SK-N-SH treated with all-trans-retinoic acid at 6 μM for 48 hours (cell line): ENCODE measurements around the gene PITRM1.

Experiments used
- ATAC-seq: fragments of 200-7000 bp; cut with Tn5 transposase; 3 replicates; pipeline ENCODE4 v1.9.1; 2020; ENCODE audit warnings: mild to moderate bottlenecking, moderate library complexity
- ARNTL ChIP-seq: fragments of 450-650 bp; formaldehyde crosslinking; IDR thresholded peaks from 2 replicates; pipeline ENCODE4 v1.5.0; 2020; ENCODE audit warnings: low read depth, mild to moderate bottlenecking, moderate library complexity, borderline replicate concordance
- BACH2 ChIP-seq: fragments of 250-450 bp; sonication (Bioruptor Pico); IDR thresholded peaks from 2 replicates; pipeline ENCODE4 v1.9.0; 2021; ENCODE audit warnings: mild to moderate bottlenecking, borderline replicate concordance
- CREB5 ChIP-seq: fragments of 250-450 bp; sonication (Bioruptor Pico); IDR thresholded peaks from 2 replicates; pipeline ENCODE4 v1.5.1; 2020; ENCODE audit warnings: low read depth, mild to moderate bottlenecking, moderate library complexity
- CSDC2 ChIP-seq: fragments of 250-450 bp; sonication (Bioruptor Pico); IDR thresholded peaks from 2 replicates; pipeline ENCODE4 v1.5.0; 2020; ENCODE audit warnings: mild to moderate bottlenecking, moderate library complexity
- CSRNP3 ChIP-seq: fragments of 250-450 bp; sonication (Bioruptor Pico); IDR thresholded peaks from 2 replicates; pipeline ENCODE4 v1.5.1; 2021; ENCODE audit warnings: mild to moderate bottlenecking, moderate library complexity
- ESRRG ChIP-seq: fragments of 250-450 bp; sonication (Bioruptor Pico); IDR thresholded peaks from 2 replicates; pipeline ENCODE4 v1.6.1; 2021; ENCODE audit warnings: mild to moderate bottlenecking
- GLIS3 ChIP-seq: fragments of 250-450 bp; sonication (Bioruptor Pico); IDR thresholded peaks from 2 replicates; pipeline ENCODE4 v1.5.0; 2020; ENCODE audit warnings: mild to moderate bottlenecking, moderate library complexity
- ISL1 ChIP-seq: fragments of 250-450 bp; sonication (Bioruptor Pico); IDR thresholded peaks from 2 replicates; pipeline ENCODE4 v2.1.2; 2022; ENCODE audit warnings: mild to moderate bottlenecking, moderate library complexity
- OSR1 ChIP-seq: fragments of 250-450 bp; sonication (Bioruptor Pico); IDR thresholded peaks from 2 replicates; pipeline ENCODE4 v1.8.0; 2022; ENCODE audit warnings: moderate library complexity, mild to moderate bottlenecking, inconsistent platforms
- PATZ1 ChIP-seq: fragments of 250-450 bp; sonication (Bioruptor Pico); IDR thresholded peaks from 2 replicates; pipeline ENCODE4 v1.8.0; 2020; ENCODE audit warnings: mild to moderate bottlenecking, moderate library complexity, borderline replicate concordance
- POU6F1 ChIP-seq: fragments of 250-450 bp; sonication (Bioruptor Pico); IDR thresholded peaks from 2 replicates; pipeline ENCODE4 v1.8.0; 2021; ENCODE audit warnings: low read depth, mild to moderate bottlenecking, moderate library complexity, borderline replicate concordance
- PPARA ChIP-seq: fragments of 250-450 bp; sonication (Bioruptor Pico); IDR thresholded peaks from 2 replicates; pipeline ENCODE4 v1.5.0; 2020; ENCODE audit warnings: mild to moderate bottlenecking, borderline replicate concordance
- RARB ChIP-seq: fragments of 250-450 bp; sonication (Bioruptor Pico); IDR thresholded peaks from 2 replicates; pipeline ENCODE4 v1.8.0; 2021; ENCODE audit warnings: mild to moderate bottlenecking, moderate library complexity
- SNAI2 ChIP-seq: fragments of 250-450 bp; sonication (Bioruptor Pico); IDR thresholded peaks from 2 replicates; pipeline ENCODE4 v1.5.0; 2020; ENCODE audit warnings: mild to moderate bottlenecking, moderate library complexity
- TCF4 ChIP-seq: fragments of 250-450 bp; sonication (Bioruptor Pico); IDR thresholded peaks from 2 replicates; pipeline ENCODE4 v1.8.0; 2021; ENCODE audit warnings: mild to moderate bottlenecking, moderate library complexity, borderline replicate concordance
- ZC3H10 ChIP-seq: fragments of 250-450 bp; sonication (Bioruptor Pico); IDR thresholded peaks from 2 replicates; pipeline ENCODE4 v1.5.1; 2021; ENCODE audit warnings: mild to moderate bottlenecking, moderate library complexity
- ZFP3 ChIP-seq: fragments of 250-450 bp; sonication (Bioruptor Pico); IDR thresholded peaks from 2 replicates; pipeline ENCODE4 v1.5.0; 2020; ENCODE audit warnings: mild to moderate bottlenecking, moderate library complexity
- ZNF565 ChIP-seq: fragments of 450-650 bp; formaldehyde crosslinking; conservative IDR thresholded peaks from 2 replicates; pipeline ENCODE4 v1.5.0; 2020; ENCODE audit warnings: low read depth, mild to moderate bottlenecking, moderate library complexity
- ZNF70 ChIP-seq: fragments of 450-650 bp; formaldehyde crosslinking; IDR thresholded peaks from 2 replicates; pipeline ENCODE4 v1.5.0; 2020; ENCODE audit warnings: mild to moderate bottlenecking, moderate library complexity
- ZNF8 ChIP-seq: fragments of 450-650 bp; formaldehyde crosslinking; IDR thresholded peaks from 2 replicates; pipeline ENCODE4 v1.5.0; 2020; ENCODE audit warnings: mild to moderate bottlenecking, moderate library complexity

PITRM1 gene

GRCh38 chr10:3163879-3164278 is 8.7 kb downstream of the PITRM1 start:
- TF ChIP-seq BACH2 (CRISPR knock-in tag), result no peak
- no peak for TF ChIP-seq ZNF8 (CRISPR knock-in tag)
- TF ChIP-seq ZFP3, result no peak
- no peak for TF ChIP-seq TCF4 (CRISPR knock-in tag)
- no peak for TF ChIP-seq ESRRG (CRISPR knock-in tag)
- no peak for TF ChIP-seq GLIS3 (CRISPR knock-in tag)
- TF ChIP-seq ZNF565 (CRISPR knock-in tag), result no peak
- no peak for TF ChIP-seq PPARA (CRISPR knock-in tag)
- no peak for TF ChIP-seq SNAI2 (CRISPR knock-in tag)
- TF ChIP-seq CSRNP3 (CRISPR knock-in tag), result no peak
- no peak for TF ChIP-seq ARNTL (CRISPR knock-in tag)
- TF ChIP-seq ISL1 (CRISPR knock-in tag), result no peak
- no peak for ATAC-seq

- 0 out of 3 replicates have a peak, but pooled peaks have one; percentile 30 for ATAC-seq
- no peak for TF ChIP-seq CREB5 (CRISPR knock-in tag)
- TF ChIP-seq BACH2 (CRISPR knock-in tag), result no peak
- TF ChIP-seq ZFP3, result no peak
- TF ChIP-seq, all 23 proteins: peak for 0
Observed at GRCh38 chr10:3162533-3162932, 10.0 kb downstream of the PITRM1 start.

- TF ChIP-seq ESRRG (CRISPR knock-in tag) (no peak), ISL1 (CRISPR knock-in tag) (no peak), OSR1 (CRISPR knock-in tag) (no peak), SNAI2 (CRISPR knock-in tag) (no peak), RARB (no peak), ARNTL (CRISPR knock-in tag) (no peak), POU6F1 (CRISPR knock-in tag) (no peak), PATZ1 (CRISPR knock-in tag) (no peak), ZC3H10 (CRISPR knock-in tag) (no peak), CREB5 (CRISPR knock-in tag) (no peak), GLIS3 (CRISPR knock-in tag) (no peak), ZNF70 (CRISPR knock-in tag) (no peak), PPARA (CRISPR knock-in tag) (no peak)
- ATAC-seq, result no peak
Observed at GRCh38 chr10:3159152-3159551, 13.4 kb downstream of the PITRM1 start.

- ATAC-seq, result no peak
- no peak for TF ChIP-seq CREB5 (CRISPR knock-in tag)
- TF ChIP-seq GLIS3 (CRISPR knock-in tag), result no peak
- no peak for TF ChIP-seq PATZ1 (CRISPR knock-in tag)
- no peak for TF ChIP-seq CSDC2 (CRISPR knock-in tag)
- TF ChIP-seq ZNF70 (CRISPR knock-in tag), result no peak
Observed at GRCh38 chr10:3154666-3155065, 17.9 kb downstream of the PITRM1 start.
